HG02852 (cell line): Measurements from ENCODE around the gene PPARGC1A.

Experiments used
- ATAC-seq: cut with Tn5 transposase; IDR thresholded peaks from one replicate; pipeline ENCODE4 v1.9.1; 2021; ENCODE audit warnings: mild to moderate bottlenecking, moderate library complexity; ENCODE audit not compliant: unreplicated experiment

The PPARGC1A gene

GRCh38 chr4:23774909-23775308 lies 114.9 kb downstream of the PPARGC1A start:
- no peak for ATAC-seq

GRCh38 chr4:23773884-23774636 lies 115.8 kb downstream of the PPARGC1A start:
- ATAC-seq = no peak

DNA sequence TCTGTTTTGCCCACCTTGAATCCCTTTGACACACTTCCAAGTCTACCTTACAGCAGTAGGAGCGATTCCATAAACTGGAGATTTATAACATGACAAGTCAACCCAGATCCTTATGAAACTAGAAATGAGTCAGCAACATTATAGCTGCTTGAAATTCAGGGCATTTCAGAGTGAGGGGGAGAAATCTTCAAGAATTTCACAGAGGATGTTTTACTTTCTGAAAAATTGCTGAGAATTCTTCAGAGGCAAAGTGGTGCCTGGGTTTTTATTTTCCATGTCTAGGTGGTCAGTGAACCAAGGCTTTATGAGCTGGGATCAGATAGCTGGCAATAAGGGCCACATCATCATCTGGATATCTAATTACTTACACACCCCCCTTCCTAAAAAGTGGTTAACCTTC lies 119.8 kb downstream of the PPARGC1A start:
- no peak for ATAC-seq

- no peak for ATAC-seq
Observed at GRCh38 chr4:23769406-23769805, 120.4 kb downstream of the PPARGC1A start.

- no peak for ATAC-seq
Observed at GRCh38 chr4:23768541-23768940, 121.3 kb downstream of the PPARGC1A start.

DNA sequence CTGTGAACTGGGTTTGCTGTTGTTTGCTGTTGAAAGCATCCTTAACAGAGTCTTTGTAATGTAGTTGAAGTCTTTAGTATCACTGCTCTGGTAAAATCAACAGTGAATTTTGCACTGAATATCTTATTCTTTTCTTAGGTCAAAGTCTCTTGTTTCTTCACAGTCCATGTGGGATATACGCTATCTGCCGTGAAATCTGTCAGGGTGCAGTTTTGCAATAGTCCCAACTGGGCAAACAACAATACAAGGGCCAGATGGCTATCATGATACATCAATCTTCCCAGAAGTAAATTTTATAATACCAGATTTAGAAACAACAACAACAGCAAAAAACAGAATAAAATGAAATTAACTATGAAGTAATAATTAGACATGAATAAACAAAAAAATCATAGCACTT lies 123.5 kb downstream of the PPARGC1A start:
- no peak for ATAC-seq

GRCh38 chr4:23763559-23763958 lies 126.3 kb downstream of the PPARGC1A start:
- no peak for ATAC-seq

GRCh38 chr4:23762551-23762950 lies 127.3 kb downstream of the PPARGC1A start:
- ATAC-seq = no peak

GRCh38 chr4:23759066-23759465 lies 130.8 kb downstream of the PPARGC1A start:
- ATAC-seq = no peak

GRCh38 chr4:23754688-23755087 lies 135.2 kb downstream of the PPARGC1A start:
- ATAC-seq = no peak

DNA sequence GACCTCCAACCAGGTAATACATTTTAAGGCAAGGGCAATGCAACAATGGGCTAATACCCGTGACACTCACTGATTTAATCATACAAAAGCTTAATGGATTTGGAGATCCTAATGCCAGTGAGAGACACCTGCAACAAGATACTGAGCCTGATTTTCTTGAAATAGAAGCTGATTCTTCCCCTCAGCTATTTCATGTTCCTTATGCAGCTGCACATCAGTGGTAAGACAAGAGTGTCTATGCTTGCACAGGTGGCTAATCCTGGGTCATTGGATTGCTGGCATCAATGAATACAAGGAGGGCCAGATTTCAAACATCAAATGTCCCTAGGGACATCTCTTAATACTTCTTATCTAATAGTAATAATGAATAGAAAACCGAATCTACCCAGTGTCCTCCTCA lies 139.7 kb downstream of the PPARGC1A start:
- ATAC-seq = no peak

- ATAC-seq = no peak
Observed at GRCh38 chr4:23747281-23747735, 142.5 kb downstream of the PPARGC1A start.

DNA sequence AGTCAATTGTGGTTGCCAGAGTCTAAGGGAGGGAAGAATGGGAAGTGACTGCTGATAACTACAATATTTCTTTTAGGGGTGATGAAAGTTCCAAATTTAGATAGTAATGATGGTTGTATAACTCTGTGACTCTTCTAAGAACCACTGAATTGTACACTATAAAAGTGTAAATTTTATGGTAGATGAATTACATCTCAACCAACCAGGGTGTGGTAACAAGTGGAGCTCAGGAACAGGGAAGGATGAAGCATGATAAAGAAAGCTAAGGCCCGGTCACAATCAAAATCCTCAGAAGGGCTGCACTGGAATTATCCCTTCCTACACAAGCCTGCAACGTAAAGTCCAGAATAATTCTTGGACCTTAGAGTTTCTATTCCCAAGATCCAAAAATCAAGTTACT lies 143.2 kb downstream of the PPARGC1A start:
- ATAC-seq = no peak

- no peak for ATAC-seq
Observed at GRCh38 chr4:23746027-23746426, 143.8 kb downstream of the PPARGC1A start.

GRCh38 chr4:23745377-23745776 lies 144.5 kb downstream of the PPARGC1A start:
- ATAC-seq = no peak
